HG02884 (cell line): ENCODE data around the gene USP25.

Source experiments
- ATAC-seq: cut with Tn5 transposase; IDR thresholded peaks from one replicate; pipeline ENCODE4 v1.9.1; 2021; ENCODE audit warnings: mild to moderate bottlenecking, moderate library complexity; ENCODE audit not compliant: unreplicated experiment

USP25 gene, protein sequence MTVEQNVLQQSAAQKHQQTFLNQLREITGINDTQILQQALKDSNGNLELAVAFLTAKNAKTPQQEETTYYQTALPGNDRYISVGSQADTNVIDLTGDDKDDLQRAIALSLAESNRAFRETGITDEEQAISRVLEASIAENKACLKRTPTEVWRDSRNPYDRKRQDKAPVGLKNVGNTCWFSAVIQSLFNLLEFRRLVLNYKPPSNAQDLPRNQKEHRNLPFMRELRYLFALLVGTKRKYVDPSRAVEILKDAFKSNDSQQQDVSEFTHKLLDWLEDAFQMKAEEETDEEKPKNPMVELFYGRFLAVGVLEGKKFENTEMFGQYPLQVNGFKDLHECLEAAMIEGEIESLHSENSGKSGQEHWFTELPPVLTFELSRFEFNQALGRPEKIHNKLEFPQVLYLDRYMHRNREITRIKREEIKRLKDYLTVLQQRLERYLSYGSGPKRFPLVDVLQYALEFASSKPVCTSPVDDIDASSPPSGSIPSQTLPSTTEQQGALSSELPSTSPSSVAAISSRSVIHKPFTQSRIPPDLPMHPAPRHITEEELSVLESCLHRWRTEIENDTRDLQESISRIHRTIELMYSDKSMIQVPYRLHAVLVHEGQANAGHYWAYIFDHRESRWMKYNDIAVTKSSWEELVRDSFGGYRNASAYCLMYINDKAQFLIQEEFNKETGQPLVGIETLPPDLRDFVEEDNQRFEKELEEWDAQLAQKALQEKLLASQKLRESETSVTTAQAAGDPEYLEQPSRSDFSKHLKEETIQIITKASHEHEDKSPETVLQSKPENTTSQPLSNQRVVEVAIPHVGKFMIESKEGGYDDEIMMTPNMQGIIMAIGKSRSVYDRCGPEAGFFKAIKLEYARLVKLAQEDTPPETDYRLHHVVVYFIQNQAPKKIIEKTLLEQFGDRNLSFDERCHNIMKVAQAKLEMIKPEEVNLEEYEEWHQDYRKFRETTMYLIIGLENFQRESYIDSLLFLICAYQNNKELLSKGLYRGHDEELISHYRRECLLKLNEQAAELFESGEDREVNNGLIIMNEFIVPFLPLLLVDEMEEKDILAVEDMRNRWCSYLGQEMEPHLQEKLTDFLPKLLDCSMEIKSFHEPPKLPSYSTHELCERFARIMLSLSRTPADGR

DNA sequence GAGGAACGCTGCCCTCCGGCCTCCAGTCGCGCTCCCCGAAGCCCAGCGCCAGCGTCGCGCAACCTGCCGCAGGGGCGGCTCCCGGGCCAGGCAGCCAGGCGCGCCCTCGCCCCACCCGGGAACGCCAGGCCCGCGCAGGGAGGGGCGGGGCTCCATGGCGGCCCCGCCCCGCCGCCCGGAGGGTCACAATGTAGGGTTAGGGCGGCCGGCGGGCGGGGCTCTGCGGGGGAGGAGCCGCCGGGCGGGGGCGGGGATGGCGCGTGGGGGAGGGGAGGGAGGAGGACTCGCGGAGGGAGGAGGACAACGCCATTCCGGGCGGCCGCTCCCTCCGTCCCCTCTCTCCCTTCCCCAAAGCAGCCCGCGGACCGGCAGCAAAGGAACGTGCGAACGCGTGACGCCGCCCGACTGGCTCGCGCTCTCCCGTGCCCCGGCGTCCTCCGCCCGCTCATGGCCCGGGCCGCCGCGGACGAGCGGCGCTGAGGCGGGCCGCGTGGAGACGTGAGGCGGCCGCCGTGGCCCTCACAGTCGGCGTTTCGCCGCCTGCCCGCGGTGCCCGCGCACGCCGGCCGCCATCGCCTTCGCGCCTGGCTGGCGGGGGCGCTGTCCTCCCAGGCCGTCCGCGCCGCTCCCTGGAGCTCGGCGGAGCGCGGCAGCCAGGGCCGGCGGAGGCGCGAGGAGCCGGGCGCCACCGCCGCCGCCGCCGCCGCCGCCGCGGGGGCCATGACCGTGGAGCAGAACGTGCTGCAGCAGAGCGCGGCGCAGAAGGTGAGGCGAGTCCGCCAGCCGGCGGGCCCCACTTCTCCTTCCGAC is at the start of gene USP25:
Gene USP25 (plus strand): TSS at position 309 of the 810 bp plus-strand sequence. CDS start 412 bp downstream, at position 721.
- peak; percentile 57 for ATAC-seq

DNA sequence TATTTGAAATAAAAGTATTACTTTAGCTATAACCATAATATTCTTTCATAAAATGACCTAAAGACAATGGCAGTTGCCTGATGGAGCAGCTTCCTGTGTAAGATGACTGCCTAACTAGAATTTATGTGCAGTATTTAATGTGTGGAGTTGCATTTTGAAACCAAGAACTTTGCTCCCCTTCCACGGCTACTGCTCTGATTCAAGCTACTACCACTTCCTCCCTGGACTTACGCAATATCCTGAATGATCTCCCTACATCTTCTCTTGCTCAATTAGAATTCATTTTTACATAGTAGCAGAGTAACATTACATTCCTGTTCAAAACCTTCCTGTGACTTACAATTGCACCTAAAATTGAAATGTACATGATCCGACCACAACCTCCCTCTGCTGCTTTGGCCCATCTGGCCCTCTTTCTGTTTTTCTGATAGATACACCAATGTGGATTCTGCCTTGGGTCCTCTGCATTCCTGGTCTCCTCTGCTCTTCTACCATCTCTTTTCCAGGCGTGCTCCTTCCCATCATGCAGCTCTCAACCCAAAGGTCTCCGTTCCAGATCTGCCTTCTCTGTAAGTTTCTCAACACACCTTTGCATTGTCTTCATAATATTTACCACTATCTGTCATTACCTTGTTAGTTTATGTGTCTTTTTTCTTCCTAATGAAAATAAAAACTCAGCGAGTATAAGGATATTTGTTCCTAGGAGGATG is 47.4 kb upstream of the USP25 start:
- no peak for ATAC-seq

GRCh38 chr21:15682977-15683376 is 46.8 kb upstream of the USP25 start:
- ATAC-seq = no peak

DNA sequence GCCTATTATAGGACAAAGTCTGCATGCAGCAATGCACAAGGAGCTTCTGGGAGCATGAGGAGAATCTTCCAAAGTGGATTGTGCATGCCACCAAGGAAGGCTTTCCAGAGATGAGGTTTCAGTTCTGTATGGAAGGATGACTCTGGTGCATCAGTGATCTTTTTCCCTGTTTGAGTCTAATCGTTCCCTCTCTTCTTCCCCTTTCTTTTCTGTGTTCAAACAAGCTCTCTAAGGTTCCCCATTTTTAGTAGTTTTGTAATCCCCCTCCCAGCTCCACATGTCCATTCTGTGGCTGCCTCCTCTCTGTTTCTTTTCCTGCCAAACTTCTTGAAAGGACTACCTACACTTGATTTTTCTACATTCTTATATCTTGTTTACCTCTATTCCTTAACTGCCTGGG is 43.3 kb upstream of the USP25 start:
- ATAC-seq = no peak

DNA sequence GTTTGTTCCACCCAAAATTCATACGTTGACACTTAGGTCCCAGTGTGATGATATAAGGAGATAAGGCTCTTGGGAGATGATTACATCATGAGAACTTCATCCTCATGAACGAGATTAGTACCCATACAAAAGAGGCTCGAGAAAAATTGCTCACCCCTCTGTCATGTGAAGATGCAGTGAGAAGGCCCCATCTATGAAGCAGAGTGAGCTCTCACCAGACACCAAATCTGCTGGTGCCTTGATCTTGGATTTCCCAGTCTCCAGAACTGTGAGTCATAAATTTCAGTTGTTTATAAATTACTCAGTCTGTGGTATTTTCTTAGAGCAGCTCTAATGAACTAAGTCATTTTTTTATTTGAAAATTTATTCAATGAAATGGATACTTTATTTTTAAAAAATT is 42.6 kb upstream of the USP25 start:
- ATAC-seq = no peak

DNA sequence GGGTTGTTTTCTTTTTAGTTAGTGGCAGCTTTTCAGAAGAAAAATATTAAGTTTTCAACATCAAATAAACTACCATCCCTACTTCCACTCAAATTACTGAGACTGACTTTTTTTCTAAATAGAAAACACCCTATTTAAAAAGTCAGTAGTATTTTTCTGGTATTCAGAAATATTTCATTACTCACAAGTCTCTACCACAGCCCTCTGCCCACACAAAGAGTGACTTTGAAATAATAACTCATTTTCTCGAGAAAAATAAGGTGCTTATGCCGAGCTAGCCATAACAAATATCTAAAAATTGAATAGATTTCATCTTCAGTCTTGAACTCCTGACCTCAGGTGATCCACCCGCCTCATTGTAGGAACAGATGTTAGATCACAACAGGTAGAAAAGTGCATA is 41.8 kb upstream of the USP25 start:
- ATAC-seq = no peak

DNA sequence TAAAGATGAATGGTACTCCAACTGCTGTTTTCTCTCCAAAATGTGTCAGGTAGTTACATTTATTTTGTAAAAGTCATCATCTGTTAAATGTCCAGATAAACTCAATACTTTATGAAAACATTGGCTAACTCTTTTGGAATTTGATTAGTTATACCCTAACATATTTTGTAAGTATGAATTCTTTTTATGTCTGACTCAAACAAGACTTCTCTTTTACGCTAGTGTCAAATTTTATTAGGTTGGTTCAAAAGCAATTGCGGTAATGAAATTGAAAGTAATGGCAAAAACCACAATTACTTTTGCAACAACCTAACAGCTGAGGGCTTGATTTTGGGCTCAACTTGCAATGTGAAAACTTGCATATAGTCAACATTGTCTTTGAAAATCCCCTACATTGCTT is 41.0 kb upstream of the USP25 start:
- ATAC-seq = no peak

- no peak for ATAC-seq
Measured at GRCh38 chr21:15692711-15693110, 37.1 kb upstream of the USP25 start.

GRCh38 chr21:15695241-15695640 is 34.5 kb upstream of the USP25 start:
- no peak for ATAC-seq

- ATAC-seq = no peak
Measured at GRCh38 chr21:15701830-15702229, 28.0 kb upstream of the USP25 start.

DNA sequence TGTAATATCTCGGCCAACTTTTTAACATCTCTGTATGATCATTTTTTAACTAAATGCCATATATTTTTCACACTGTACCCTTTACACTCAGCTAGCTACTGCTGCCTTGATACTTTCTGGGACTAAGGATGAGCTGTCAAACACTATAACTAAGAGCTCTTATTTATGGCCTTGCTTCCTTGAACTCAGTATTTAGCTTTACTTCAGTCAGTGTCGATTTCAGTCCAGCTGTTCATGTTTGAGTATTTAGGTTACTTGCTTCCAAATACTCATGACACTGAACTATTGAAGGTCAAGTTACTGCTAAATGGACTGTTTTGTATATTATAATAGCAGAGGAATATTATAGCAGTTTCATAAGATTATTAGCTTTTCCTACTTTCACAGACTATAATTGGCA is 25.9 kb upstream of the USP25 start:
- ATAC-seq = no peak

GRCh38 chr21:15706696-15707095 is 23.1 kb upstream of the USP25 start:
- no peak for ATAC-seq

GRCh38 chr21:15713412-15713811 is 16.4 kb upstream of the USP25 start:
- ATAC-seq = no peak

GRCh38 chr21:15718711-15719110 is 11.1 kb upstream of the USP25 start:
- no peak for ATAC-seq

DNA sequence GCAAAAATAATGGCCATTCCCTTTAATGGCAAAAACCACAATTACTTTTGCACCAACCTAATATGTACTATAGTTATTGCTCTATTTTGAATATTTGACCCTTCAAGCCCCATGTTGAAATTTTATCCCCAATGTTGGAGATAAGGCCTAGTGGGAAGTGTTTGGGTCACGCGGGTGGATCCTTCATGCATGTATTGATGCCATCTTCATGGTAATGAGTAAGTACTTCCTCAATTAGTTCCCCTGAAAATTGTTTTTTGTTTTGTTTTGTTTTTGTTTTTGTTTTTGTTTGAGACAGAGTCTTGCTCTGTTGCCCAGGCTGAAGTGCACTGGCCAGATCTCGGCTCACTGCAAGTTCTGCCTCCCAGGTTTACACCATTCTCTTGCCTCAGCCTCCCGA is 9.8 kb upstream of the USP25 start:
- no peak for ATAC-seq

DNA sequence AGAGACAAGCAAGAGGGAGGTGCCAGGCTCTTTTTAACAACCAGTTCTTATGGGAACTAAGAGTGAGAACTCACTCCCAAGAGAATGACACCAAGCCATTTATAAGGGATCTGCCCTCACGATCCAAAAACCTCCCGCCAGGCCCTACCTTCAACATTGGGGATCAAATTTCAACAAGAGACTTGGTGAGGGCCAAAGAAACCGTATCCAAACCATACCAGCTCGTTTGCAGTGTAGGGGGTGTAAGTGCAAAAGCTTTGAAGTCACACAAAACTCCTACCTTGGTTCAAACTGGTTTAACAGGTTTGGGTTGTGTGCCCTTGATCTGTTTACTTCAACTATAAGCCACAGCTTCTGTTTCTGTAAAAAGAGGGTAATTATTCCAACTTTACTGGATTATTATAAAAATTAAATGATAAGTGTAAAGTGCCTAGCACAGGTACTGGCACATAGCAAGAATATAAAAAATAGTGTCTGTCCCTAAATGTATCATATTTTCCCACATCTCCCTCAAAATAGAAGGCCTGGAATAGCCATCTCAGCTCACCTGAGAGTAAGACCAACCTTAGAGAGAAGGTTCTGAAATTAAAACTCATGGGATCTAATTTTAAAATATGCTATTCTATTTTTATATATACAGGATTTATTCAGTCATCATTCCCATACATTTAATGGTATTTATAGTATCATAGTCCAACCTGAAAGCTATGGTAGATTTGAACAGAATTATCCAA is 7.0 kb upstream of the USP25 start:
- no peak for ATAC-seq

- ATAC-seq = no peak
Measured at GRCh38 chr21:15725949-15726348, 3.8 kb upstream of the USP25 start.

DNA sequence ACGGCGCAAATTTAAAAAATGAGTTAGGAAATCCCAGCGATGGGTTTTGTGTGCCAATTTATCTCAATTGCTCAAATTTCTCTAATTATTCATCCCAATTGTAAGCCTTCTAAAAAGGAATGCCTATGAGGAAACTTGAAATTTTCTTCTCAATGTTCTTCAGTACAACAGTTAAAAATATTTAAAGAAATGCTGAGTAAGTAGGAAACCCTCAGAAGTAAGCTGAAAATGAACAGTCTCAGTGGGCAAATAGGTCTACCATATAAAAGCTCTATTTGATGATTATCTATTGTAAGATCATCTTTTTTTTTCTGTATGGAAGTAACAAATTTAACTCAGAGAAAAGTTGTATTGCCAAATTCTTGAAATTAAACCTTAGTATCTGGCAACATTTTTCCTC is 1.7 kb upstream of the USP25 start:
- no peak for ATAC-seq

- no peak for ATAC-seq
Measured at GRCh38 chr21:15729346-15729673, 472 bp upstream of the USP25 start.
